Lower leg skin (tissue), 3 donors: ENCODE results near the gene CLPSL1.

ENCODE experiments used
- CTCF ChIP-seq, 3 donors: fragments of 450-650 bp; IDR thresholded peaks; one replicate each; pipeline ENCODE4 v1.5.1; 2016; ENCODE audit warnings: antibody characterized with exemption in 3 of 3, mild to moderate bottlenecking in 3 of 3, moderate library complexity in 2 of 3
- POLR2A ChIP-seq, 2 donors: fragments of 450-650 bp; IDR thresholded peaks; one replicate each; pipeline ENCODE4 v1.6.1; 2016 to 2017; ENCODE audit warnings: antibody characterized with exemption in 2 of 2, mild to moderate bottlenecking in 1 of 2, moderate library complexity in 1 of 2

- TF ChIP-seq CTCF (IDR thresholded peaks at IDR 0.05) (no peak), POLR2A (IDR thresholded peaks at IDR 0.05) (no peak)
Observed at GRCh38 chr6:35755278-35755924, 25.4 kb upstream of the CLPSL1 start.
